ENCODE results near the gene TMEM127.

DNA sequence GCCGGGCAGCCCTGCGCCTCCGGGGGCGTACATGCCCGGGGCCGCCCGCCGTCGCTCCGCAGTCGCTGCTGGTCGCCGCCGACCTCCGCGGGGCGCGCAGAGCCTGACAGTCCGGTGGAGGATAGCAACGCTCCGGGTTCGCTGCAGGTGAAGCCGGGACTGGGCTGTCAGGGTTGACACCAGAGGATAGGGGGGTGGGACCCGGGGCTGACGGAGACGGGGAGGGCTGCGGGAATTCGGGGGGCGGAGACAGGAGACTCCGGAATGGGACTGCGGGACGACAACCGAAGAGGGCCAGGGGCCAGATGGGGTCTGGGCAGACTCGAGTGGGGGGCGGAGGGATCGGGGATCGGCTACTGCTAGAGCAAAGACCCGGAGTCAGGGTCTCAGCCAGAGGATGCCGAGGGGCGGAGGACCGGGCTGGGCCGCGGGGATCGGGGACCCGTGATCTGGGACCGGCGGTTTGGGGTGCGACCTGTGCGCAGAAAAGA is 403 bp downstream of the TMEM127 start:
- TF ChIP-seq, protein P1, sequence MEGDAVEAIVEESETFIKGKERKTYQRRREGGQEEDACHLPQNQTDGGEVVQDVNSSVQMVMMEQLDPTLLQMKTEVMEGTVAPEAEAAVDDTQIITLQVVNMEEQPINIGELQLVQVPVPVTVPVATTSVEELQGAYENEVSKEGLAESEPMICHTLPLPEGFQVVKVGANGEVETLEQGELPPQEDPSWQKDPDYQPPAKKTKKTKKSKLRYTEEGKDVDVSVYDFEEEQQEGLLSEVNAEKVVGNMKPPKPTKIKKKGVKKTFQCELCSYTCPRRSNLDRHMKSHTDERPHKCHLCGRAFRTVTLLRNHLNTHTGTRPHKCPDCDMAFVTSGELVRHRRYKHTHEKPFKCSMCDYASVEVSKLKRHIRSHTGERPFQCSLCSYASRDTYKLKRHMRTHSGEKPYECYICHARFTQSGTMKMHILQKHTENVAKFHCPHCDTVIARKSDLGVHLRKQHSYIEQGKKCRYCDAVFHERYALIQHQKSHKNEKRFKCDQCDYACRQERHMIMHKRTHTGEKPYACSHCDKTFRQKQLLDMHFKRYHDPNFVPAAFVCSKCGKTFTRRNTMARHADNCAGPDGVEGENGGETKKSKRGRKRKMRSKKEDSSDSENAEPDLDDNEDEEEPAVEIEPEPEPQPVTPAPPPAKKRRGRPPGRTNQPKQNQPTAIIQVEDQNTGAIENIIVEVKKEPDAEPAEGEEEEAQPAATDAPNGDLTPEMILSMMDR (IDR thresholded peaks at IDR 0.05), result no peak
- no peak for TF ChIP-seq EP300 (IDR thresholded peaks at IDR 0.05)
